Prostate gland (tissue), 2 donors: Measurements from ENCODE around the gene TMEM253. TPM values are rescaled to one million over a fixed set of nuclear protein-coding genes. Genes with fewer than 3 reads are reported as not detected.

Experiments
- DNase-seq: peaks from one replicate; pipeline ENCODE4 v3.0.0-alpha.2; 2019; ENCODE audit warnings: low spot score
- H3K27ac ChIP-seq, 2 donors: fragments of 200-600 bp; sonication (generic); 2 replicates each; pipeline ENCODE4 v1.5.1; 2017 to 2019
- H3K27me3 ChIP-seq: fragments of 200-600 bp; sonication (generic); replicated peaks from 2 replicates; pipeline ENCODE4 v1.5.1; 2019; ENCODE audit not compliant: insufficient read depth
- H3K36me3 ChIP-seq, 2 donors: fragments of 200-600 bp; sonication (generic); 1 replicate in 1 of 2; 2 replicates in 1 of 2; pipeline versions ENCODE4 v1.5.1 to v1.8.1; 2017 to 2019
- H3K4me1 ChIP-seq: fragments of 200-600 bp; sonication (generic); replicated peaks from 2 replicates; pipeline ENCODE4 v1.5.1; 2019
- H3K4me3 ChIP-seq, 2 donors: fragments of 200-600 bp; sonication (generic); 2 replicates each; pipeline ENCODE4 v1.5.1; 2017 to 2019
- H3K9me3 ChIP-seq: fragments of 200-600 bp; sonication (generic); 2 replicates; pipeline ENCODE4 v1.5.1; 2017
- CTCF ChIP-seq, 4 experiments: fragments of 200-600 bp in 2 of 4; fragments of 450-650 bp in 2 of 4; sonication (generic) in 2 of 4; IDR thresholded peaks; 1 replicate in 3 of 4; 2 replicates in 1 of 4; pipeline ENCODE4 v1.5.1; 2016 to 2019; ENCODE audit warnings: antibody characterized with exemption in 4 of 4, mild to moderate bottlenecking in 2 of 4, moderate library complexity in 2 of 4
- POLR2A ChIP-seq: fragments of 450-650 bp; IDR thresholded peaks from one replicate; pipeline ENCODE4 v1.6.1; 2016; ENCODE audit warnings: antibody characterized with exemption, mild to moderate bottlenecking
- POLR2AphosphoS5 ChIP-seq: sonication (generic); formaldehyde crosslinking; IDR thresholded peaks from one replicate; pipeline ENCODE4 v1.6.1; 2017; ENCODE audit warnings: antibody characterized with exemption
- WGBS: methylation state at CpG from one replicate; pipeline ENCODE4 v1.1.5; 2018; 5-methylcytosine and 5-hydroxymethylcytosine counted together
- intact Hi-C: fragments of 100-400 bp; cut with DNase I; formaldehyde crosslinking; loops from one replicate; pipeline ENCODE4 v1.14.2; 2022
- total RNA-seq, 2 donors: library from RNA; depleted of rRNA; stranded (reverse); fragments of >200 nt; gene quantifications; one replicate each; pipeline ENCODE4 v1.1.0, GENCODE V29; 2016

Gene TMEM253
- total RNA-seq, 2 donors from 2014 or later: not detected

GRCh38 chr14:21091821-21092272 is 9.0 kb upstream of the TMEM253 start:
- no peak for DNase-seq
- no peak overlapping the region for H3K4me3 ChIP-seq
- WGBS: 88% methylated on average over 42 of the region's 42 CpGs

GRCh38 chr14:21092273-21093011 is 8.4 kb upstream of the TMEM253 start:
- WGBS: 47% methylated on average over 59 of the region's 59 CpGs
- DNase-seq: peak; percentile 77
- TF ChIP-seq CTCF (IDR thresholded peaks at IDR 0.05) (peak; percentile 99 to 100 (median 100)), POLR2A (peak; percentile 3), POLR2AphosphoS5 (peak; percentile 67)
- Histone ChIP-seq H3K27ac (no peak overlapping the region), H3K4me1 (no peaks in the 10 kb centered on the region), H3K27me3 (no peaks in the 10 kb centered on the region), H3K36me3 (peaks cover 0 to 3% of the 10 kb centered on the region in 2 donors), H3K9me3 (no peaks in the 10 kb centered on the region), H3K4me3 (no peak overlapping the region)
- intact Hi-C loops: loop anchor here (1.0 to 10.0 kb wide), 4 partner anchors 12 to 478 kb away; no protein-coding TSS in a partner anchor

More at GRCh38 chr14:21091821-21092272, 9.0 kb upstream of the TMEM253 start:
- TF ChIP-seq POLR2AphosphoS5: no peak
- no peak for TF ChIP-seq CTCF (IDR thresholded peaks at IDR 0.05)
- no peak for TF ChIP-seq POLR2A
- intact Hi-C loops: loop anchor here (1.0 to 10.0 kb wide), 4 partner anchors 12 to 477 kb away; no protein-coding TSS in a partner anchor
- H3K36me3 ChIP-seq: peaks cover 0 to 3% of the 10 kb centered on the region in 2 donors
- no peaks in the 10 kb centered on the region for H3K9me3 ChIP-seq
- no peaks in the 10 kb centered on the region for H3K4me1 ChIP-seq
- no peak overlapping the region for H3K27ac ChIP-seq
- no peaks in the 10 kb centered on the region for H3K27me3 ChIP-seq

- intact Hi-C loops: loop anchor here (2.0 to 10.0 kb wide), 3 partner anchors 24 to 478 kb away; no protein-coding TSS in a partner anchor
- Histone ChIP-seq H3K9me3 (no peaks in the 10 kb centered on the region), H3K4me1 (no peaks in the 10 kb centered on the region), H3K27ac (no peak overlapping the region), H3K27me3 (no peaks in the 10 kb centered on the region), H3K4me3 (no peak overlapping the region), H3K36me3 (peaks cover 0 to 3% of the 10 kb centered on the region in 2 donors)
- DNase-seq: no peak
- TF ChIP-seq POLR2AphosphoS5 (no peak), POLR2A (no peak), CTCF (IDR thresholded peaks at IDR 0.05) (no peak)
- WGBS: 78% methylated on average over 36 of the region's 36 CpGs
Measured at GRCh38 chr14:21093018-21093417, 7.8 kb upstream of the TMEM253 start.

GRCh38 chr14:21093769-21094681 is 6.8 kb upstream of the TMEM253 start:
- Histone ChIP-seq H3K9me3 (no peaks in the 10 kb centered on the region), H3K4me3 (no peak overlapping the region), H3K27ac (no peak overlapping the region), H3K36me3 (peaks cover 0 to 3% of the 10 kb centered on the region in 2 donors), H3K4me1 (peaks cover under 1% of the 10 kb centered on the region), H3K27me3 (no peaks in the 10 kb centered on the region)
- WGBS: 38% methylated on average over 7 of the region's 7 CpGs
- no peak for TF ChIP-seq POLR2A
- no peak for TF ChIP-seq CTCF (IDR thresholded peaks at IDR 0.05)
- no peak for DNase-seq
- intact Hi-C loops: loop anchor here (2.0 to 10.0 kb wide), 3 partner anchors 25 to 479 kb away; no protein-coding TSS in a partner anchor
